Vagina (tissue), 2 donors: ENCODE data around the gene ZNF2. TPM values are rescaled to one million over a fixed set of nuclear protein-coding genes. Genes with fewer than 3 reads are reported as not detected.
A peak's percentile ranks its signal among the peaks of the same experiment; 100 is the strongest.

Experiments used
- DNase-seq, 2 donors: peaks; one replicate each; pipeline ENCODE4 v3.0.0-alpha.2; 2017; ENCODE audit errors: extremely low spot score in 2 of 2
- H3K27ac ChIP-seq: fragments of 200-600 bp; sonication (generic); one replicate; pipeline ENCODE4 v1.5.1; 2019
- H3K27me3 ChIP-seq: fragments of 200-600 bp; sonication (generic); one replicate; pipeline ENCODE4 v1.5.1; 2019
- H3K36me3 ChIP-seq, 2 donors: fragments of 200-600 bp; sonication (generic); one replicate each; pipeline ENCODE4 v1.5.1; 2017 to 2019
- H3K4me1 ChIP-seq: fragments of 200-600 bp; sonication (generic); one replicate; pipeline ENCODE4 v1.5.1; 2019
- H3K4me3 ChIP-seq, 2 donors: fragments of 200-600 bp; sonication (generic); 1 replicate in 1 of 2; 2 replicates in 1 of 2; pipeline ENCODE4 v1.5.1; 2016 to 2019
- H3K9me3 ChIP-seq: fragments of 200-600 bp; sonication (generic); one replicate; pipeline ENCODE4 v1.5.1; 2019
- CTCF ChIP-seq, 3 experiments: fragments of 450-650 bp in 2 of 3; fragments of 200-600 bp in 1 of 3; sonication (generic) in 1 of 3; IDR thresholded peaks; one replicate each; pipeline ENCODE4 v1.5.1; 2017 to 2019; ENCODE audit warnings: antibody characterized with exemption in 3 of 3, mild to moderate bottlenecking in 2 of 3, moderate library complexity in 2 of 3
- POLR2A ChIP-seq, 2 donors: fragments of 450-650 bp; IDR thresholded peaks; one replicate each; pipeline ENCODE4 v1.6.1; 2017; ENCODE audit warnings: antibody characterized with exemption in 2 of 2, mild to moderate bottlenecking in 2 of 2, moderate library complexity in 2 of 2
- POLR2AphosphoS5 ChIP-seq, 2 donors: sonication (generic); formaldehyde crosslinking; IDR thresholded peaks; one replicate each; pipeline ENCODE4 v1.9.0; 2017; ENCODE audit warnings: antibody characterized with exemption in 2 of 2, mild to moderate bottlenecking in 2 of 2, low read depth in 1 of 2; ENCODE audit not compliant: insufficient read depth in 1 of 2
- intact Hi-C: fragments of 100-400 bp; cut with DNase I; formaldehyde crosslinking; loops from one replicate; pipeline ENCODE4 v1.15.1; 2023
- total RNA-seq: library from RNA; depleted of rRNA; stranded (reverse); fragments of >200 nt; gene quantifications from one replicate; pipeline ENCODE4 v1.2.3, GENCODE V29; 2016

ZNF2 gene
- total RNA-seq, 1 donor from 2014 or later: 4.2 TPM

- H3K27me3 ChIP-seq: no peaks in the 10 kb centered on the region
- no peak for TF ChIP-seq POLR2A (IDR thresholded peaks at IDR 0.05)
- TF ChIP-seq POLR2AphosphoS5 (IDR thresholded peaks at IDR 0.05; ENCODE audit: insufficient read depth in 1 of 2, low read depth in 1 of 2): no peak
- TF ChIP-seq CTCF (IDR thresholded peaks at IDR 0.05): no peak
- H3K4me3 ChIP-seq: no peak overlapping the region
- no peak overlapping the region for H3K27ac ChIP-seq
- H3K4me1 ChIP-seq: no peaks in the 10 kb centered on the region
- H3K9me3 ChIP-seq: peaks cover 13% of the 10 kb centered on the region
- DNase-seq: no peak
- peaks cover 0 to 26% of the 10 kb centered on the region in 2 donors for H3K36me3 ChIP-seq
- intact Hi-C loops: no loop called here
Observed at GRCh38 chr2:95143838-95144237, 21.8 kb upstream of the ZNF2 start.

GRCh38 chr2:95149397-95149984 is 16.1 kb upstream of the ZNF2 start:
- no peak overlapping the region for H3K27ac ChIP-seq
- H3K4me3 ChIP-seq: no peak overlapping the region
- no peak for DNase-seq
- H3K9me3 ChIP-seq: peaks cover 43% of the 10 kb centered on the region
- no peaks in the 10 kb centered on the region for H3K27me3 ChIP-seq
- peaks cover 15 to 83% of the 10 kb centered on the region in 2 donors for H3K36me3 ChIP-seq
- no peaks in the 10 kb centered on the region for H3K4me1 ChIP-seq
- TF ChIP-seq POLR2AphosphoS5 (IDR thresholded peaks at IDR 0.05; ENCODE audit: insufficient read depth in 1 of 2, low read depth in 1 of 2): no peak
- TF ChIP-seq POLR2A (IDR thresholded peaks at IDR 0.05): no peak
- no peak for TF ChIP-seq CTCF (IDR thresholded peaks at IDR 0.05)
- intact Hi-C loops: no loop called here

- peak overlapping the region; percentile 68 for H3K27ac ChIP-seq
- no peaks in the 10 kb centered on the region for H3K9me3 ChIP-seq
- peak overlapping the region; percentile 67 to 74 for H3K4me3 ChIP-seq
- DNase-seq: no peak
- no peaks in the 10 kb centered on the region for H3K27me3 ChIP-seq
- H3K4me1 ChIP-seq: peaks cover 13% of the 10 kb centered on the region
- intact Hi-C loops: no loop called here
- no peak for TF ChIP-seq POLR2A (IDR thresholded peaks at IDR 0.05)
- TF ChIP-seq CTCF (IDR thresholded peaks at IDR 0.05): no peak
- TF ChIP-seq POLR2AphosphoS5 (IDR thresholded peaks at IDR 0.05; ENCODE audit: insufficient read depth in 1 of 2, low read depth in 1 of 2): no peak
- H3K36me3 ChIP-seq: peaks cover 0 to 26% of the 10 kb centered on the region in 2 donors
Observed at GRCh38 chr2:95158441-95158840, 7.2 kb upstream of the ZNF2 start.

GRCh38 chr2:95158891-95159619 is 6.6 kb upstream of the ZNF2 start:
- H3K36me3 ChIP-seq: peaks cover 0 to 20% of the 10 kb centered on the region in 2 donors
- TF ChIP-seq CTCF (IDR thresholded peaks at IDR 0.05) (no peak), POLR2AphosphoS5 (IDR thresholded peaks at IDR 0.05; ENCODE audit: insufficient read depth in 1 of 2, low read depth in 1 of 2) (peak in 1 of 2 donors; percentile 4)
- no peaks in the 10 kb centered on the region for H3K9me3 ChIP-seq
- H3K27ac ChIP-seq: peak overlapping the region; percentile 68
- H3K4me1 ChIP-seq: peaks cover 17% of the 10 kb centered on the region
- H3K4me3 ChIP-seq: peak overlapping the region; percentile 67 to 74
- no peaks in the 10 kb centered on the region for H3K27me3 ChIP-seq
- intact Hi-C loops: no loop called here
- no peak for DNase-seq
